ENCODE data around the gene PTGDS.

PTGDS gene

GRCh38 chr9:136957461-136957860 lies 19.8 kb upstream of the PTGDS start:
- no peak overlapping the region for H3K4me3 ChIP-seq (ENCODE audit: low read length)
- no peaks in the 10 kb centered on the region for H3K79me2 ChIP-seq (ENCODE audit: low read length)
- H3K9ac ChIP-seq (ENCODE audit: low read length): no peak overlapping the region
- H3K27ac ChIP-seq (ENCODE audit: low read length): no peak overlapping the region
- no peaks in the 10 kb centered on the region for H3K4me1 ChIP-seq (ENCODE audit: low read length)
- H3K9me3 ChIP-seq (ENCODE audit: insufficient read depth, low read length): no peaks in the 10 kb centered on the region
- H4K20me1 ChIP-seq (ENCODE audit: insufficient read depth, low read length): no peaks in the 10 kb centered on the region
- H3K4me2 ChIP-seq (ENCODE audit: low read length): no peak overlapping the region
- H3K27me3 ChIP-seq (ENCODE audit: low read depth, low read length): no peaks in the 10 kb centered on the region; the same call in 1 of the 2 replicates
- TF ChIP-seq CTCF (IDR thresholded peaks at IDR 0.05; ENCODE audit: low read depth, low read length) (no peak), EZH2phosphoT487 (IDR thresholded peaks at IDR 0.05; ENCODE audit: low read depth) (no peak)
- no peaks in the 10 kb centered on the region for H3K36me3 ChIP-seq (replicated peaks; ENCODE audit: low read depth, low read length)
- H2AFZ ChIP-seq (ENCODE audit: low read depth, low read length): no peak overlapping the region

- TF ChIP-seq CTCF (IDR thresholded peaks at IDR 0.05; ENCODE audit: low read depth, low read length) (no peak), EZH2phosphoT487 (IDR thresholded peaks at IDR 0.05; ENCODE audit: low read depth) (no peak)
- Histone ChIP-seq H3K9ac (ENCODE audit: low read length) (no peak overlapping the region), H3K27me3 (ENCODE audit: low read depth, low read length) (no peaks in the 10 kb centered on the region; the same call in 1 of the 2 replicates), H4K20me1 (ENCODE audit: insufficient read depth, low read length) (no peaks in the 10 kb centered on the region), H3K36me3 (replicated peaks; ENCODE audit: low read depth, low read length) (no peaks in the 10 kb centered on the region), H3K4me1 (ENCODE audit: low read length) (no peaks in the 10 kb centered on the region), H3K4me3 (ENCODE audit: low read length) (no peak overlapping the region), H3K79me2 (ENCODE audit: low read length) (no peaks in the 10 kb centered on the region), H3K4me2 (ENCODE audit: low read length) (no peak overlapping the region), H3K27ac (ENCODE audit: low read length) (no peak overlapping the region), H2AFZ (ENCODE audit: low read depth, low read length) (no peak overlapping the region), H3K9me3 (ENCODE audit: insufficient read depth, low read length) (no peaks in the 10 kb centered on the region)
These were observed 19.4 kb upstream of the PTGDS start for GRCh38 chr9:136957901-136958300.

- Histone ChIP-seq H3K4me1 (ENCODE audit: low read length) (no peaks in the 10 kb centered on the region), H3K36me3 (replicated peaks; ENCODE audit: low read depth, low read length) (no peaks in the 10 kb centered on the region), H3K9me3 (ENCODE audit: insufficient read depth, low read length) (no peaks in the 10 kb centered on the region), H3K9ac (ENCODE audit: low read length) (no peak overlapping the region), H3K4me3 (ENCODE audit: low read length) (no peak overlapping the region), H3K79me2 (ENCODE audit: low read length) (no peaks in the 10 kb centered on the region), H3K27me3 (ENCODE audit: low read depth, low read length) (no peaks in the 10 kb centered on the region; the same call in 1 of the 2 replicates), H2AFZ (ENCODE audit: low read depth, low read length) (no peak overlapping the region), H3K27ac (ENCODE audit: low read length) (no peak overlapping the region), H3K4me2 (ENCODE audit: low read length) (no peak overlapping the region), H4K20me1 (ENCODE audit: insufficient read depth, low read length) (no peaks in the 10 kb centered on the region)
- TF ChIP-seq EZH2phosphoT487 (IDR thresholded peaks at IDR 0.05; ENCODE audit: low read depth) (no peak), CTCF (IDR thresholded peaks at IDR 0.05; ENCODE audit: low read depth, low read length) (no peak)
These were observed 18.8 kb upstream of the PTGDS start for GRCh38 chr9:136958473-136958872.

GRCh38 chr9:136958898-136959850 lies 18.1 kb upstream of the PTGDS start:
- Histone ChIP-seq H3K36me3 (replicated peaks; ENCODE audit: low read depth, low read length) (no peaks in the 10 kb centered on the region), H2AFZ (ENCODE audit: low read depth, low read length) (no peak overlapping the region), H3K79me2 (ENCODE audit: low read length) (no peaks in the 10 kb centered on the region), H3K27me3 (ENCODE audit: low read depth, low read length) (no peaks in the 10 kb centered on the region; the same call in 1 of the 2 replicates), H3K9me3 (ENCODE audit: insufficient read depth, low read length) (no peaks in the 10 kb centered on the region), H4K20me1 (ENCODE audit: insufficient read depth, low read length) (no peaks in the 10 kb centered on the region), H3K4me2 (ENCODE audit: low read length) (no peak overlapping the region), H3K4me1 (ENCODE audit: low read length) (no peaks in the 10 kb centered on the region), H3K4me3 (ENCODE audit: low read length) (no peak overlapping the region), H3K27ac (ENCODE audit: low read length) (no peak overlapping the region), H3K9ac (ENCODE audit: low read length) (no peak overlapping the region)
- TF ChIP-seq EZH2phosphoT487 (IDR thresholded peaks at IDR 0.05; ENCODE audit: low read depth) (no peak), CTCF (IDR thresholded peaks at IDR 0.05; ENCODE audit: low read depth, low read length) (no peak)

Measured in OCI-LY3 (cell line).